Stimulated activated CD4-positive, alpha-beta T cell treated with anti-CD3 and anti-CD28 coated beads, Interleukin-12 subunit alpha, Interleukin-12 subunit beta, amount 100 ng/mL, for 24 hours (primary cell): ENCODE measurements around the gene CDH18.

Experiments used
- DNase-seq, 2 experiments: peaks; one replicate each; pipeline ENCODE4 v3.0.0-alpha.2; 2020; ENCODE audit warnings: low read depth in 2 of 2

The CDH18 gene

DNA sequence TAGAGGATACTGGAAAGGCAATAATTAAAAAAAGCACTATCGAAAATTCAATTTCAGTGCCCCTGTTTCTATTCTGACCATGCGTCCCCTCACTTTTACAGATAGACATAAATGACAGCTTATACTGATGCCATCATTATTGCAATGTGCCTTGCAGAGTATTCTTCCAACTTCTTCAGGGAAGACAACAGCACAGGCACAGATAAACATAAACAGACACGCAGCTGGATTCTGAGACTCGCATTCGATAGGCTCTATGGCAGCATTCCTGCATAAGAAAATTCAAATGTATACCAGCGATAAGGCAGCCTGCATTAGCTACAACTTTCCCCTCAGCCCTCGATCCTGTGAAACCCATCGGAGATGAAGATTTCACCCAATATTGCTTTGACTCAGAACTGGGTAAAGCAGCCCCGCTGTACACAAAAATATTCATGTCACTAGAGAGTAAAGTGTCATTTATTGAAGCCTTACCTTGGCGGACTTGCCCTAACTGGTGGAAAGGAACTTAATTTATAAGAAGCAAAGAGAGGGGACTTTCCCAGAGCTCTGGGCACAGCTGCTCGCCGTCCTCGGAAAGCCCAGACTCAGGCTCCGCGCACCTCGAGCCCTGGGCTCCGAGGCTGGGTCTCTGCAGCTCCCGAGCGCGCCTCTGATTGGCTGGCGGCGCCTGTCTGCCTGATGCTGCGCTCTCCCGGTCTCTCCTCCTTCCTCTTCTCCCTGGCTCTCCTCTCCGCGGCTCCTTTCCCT is at the start of gene CDH18:
CDH18 (minus strand) TSS at position 589 of the 750 bp plus-strand sequence. CDS start 149,214 bp downstream, outside the sequence.
- no peak for DNase-seq

GRCh38 chr5:20034717-20035116 is 46.7 kb upstream of the CDH18 start:
- no peak for DNase-seq

DNA sequence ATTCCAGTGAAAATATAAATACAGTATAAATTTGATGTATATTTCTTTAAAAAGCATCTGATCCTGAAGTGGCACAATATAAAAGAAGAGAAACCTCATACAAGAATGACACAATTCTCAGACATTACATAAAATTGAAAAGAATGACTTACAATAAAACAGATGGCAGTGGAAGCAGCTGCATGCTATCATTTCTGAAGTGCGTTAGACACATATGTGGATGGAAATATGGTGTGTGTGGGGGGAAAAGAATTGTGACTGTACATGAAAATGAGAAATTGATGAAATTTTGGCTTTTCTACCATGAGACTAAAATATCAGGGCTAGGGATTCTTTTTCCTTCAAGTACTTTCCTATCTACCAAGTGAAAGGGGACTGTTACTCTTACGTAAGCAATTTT is 45.9 kb upstream of the CDH18 start:
- DNase-seq, result no peak

DNA sequence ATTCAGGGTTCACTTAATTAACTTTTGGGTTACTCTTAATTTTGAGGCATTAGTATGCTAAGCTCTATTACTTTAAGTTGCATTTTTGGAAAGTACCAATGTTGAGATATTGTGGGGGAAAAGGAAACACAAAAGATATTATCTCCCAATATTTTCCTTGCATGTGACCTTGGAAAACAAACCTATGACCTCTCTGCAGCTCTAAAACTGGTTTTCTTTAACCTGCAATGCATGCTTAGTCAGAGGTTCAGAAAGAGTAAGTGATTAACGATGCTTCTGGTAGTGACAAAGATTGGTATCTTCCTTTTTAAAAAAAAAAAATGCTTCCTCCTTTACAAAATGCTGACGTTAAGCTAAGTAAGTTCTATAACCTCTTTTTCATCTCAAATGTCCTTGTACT is 44.9 kb upstream of the CDH18 start:
- DNase-seq, result no peak

- DNase-seq, result no peak
Measured at GRCh38 chr5:20030125-20030524, 42.1 kb upstream of the CDH18 start.

DNA sequence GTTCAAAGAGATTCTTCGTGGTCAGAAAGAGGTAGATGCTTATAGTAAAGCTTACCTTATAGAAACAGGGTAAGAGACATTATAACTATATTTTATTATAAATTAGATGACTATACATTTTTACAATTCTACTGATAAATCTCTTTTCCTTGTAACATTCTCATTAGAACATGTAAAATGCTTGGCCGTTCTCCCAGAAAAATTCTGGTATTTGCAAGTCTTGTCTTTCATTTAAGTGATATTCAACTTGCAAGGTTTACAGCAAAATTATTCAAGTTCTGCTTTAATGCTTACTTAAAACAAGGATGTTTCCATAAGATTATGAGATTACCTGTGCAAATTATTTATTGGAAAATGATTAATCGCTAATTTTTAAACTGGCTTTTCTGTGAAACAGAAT is 41.3 kb upstream of the CDH18 start:
- DNase-seq, result no peak

DNA sequence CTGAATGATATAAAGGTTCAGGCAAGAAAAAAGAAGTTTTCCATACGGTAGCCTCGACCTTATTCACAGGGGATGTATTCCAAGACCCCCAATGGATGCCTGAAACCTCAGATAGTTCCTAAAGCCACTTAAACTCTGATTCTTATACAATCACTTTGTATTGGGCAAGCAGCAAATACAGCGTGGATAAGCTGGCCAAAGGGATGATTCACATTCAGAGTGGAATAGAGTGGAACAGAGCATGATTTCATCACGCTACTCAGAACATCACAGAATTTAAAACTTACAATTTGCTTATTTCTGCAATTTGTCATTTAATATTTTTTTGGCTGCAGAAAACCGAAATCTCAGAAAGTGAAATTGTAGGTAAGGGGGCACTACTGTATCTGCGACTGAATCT is 40.5 kb upstream of the CDH18 start:
- no peak for DNase-seq

GRCh38 chr5:20023686-20024180 is 35.7 kb upstream of the CDH18 start:
- no peak for DNase-seq

DNA sequence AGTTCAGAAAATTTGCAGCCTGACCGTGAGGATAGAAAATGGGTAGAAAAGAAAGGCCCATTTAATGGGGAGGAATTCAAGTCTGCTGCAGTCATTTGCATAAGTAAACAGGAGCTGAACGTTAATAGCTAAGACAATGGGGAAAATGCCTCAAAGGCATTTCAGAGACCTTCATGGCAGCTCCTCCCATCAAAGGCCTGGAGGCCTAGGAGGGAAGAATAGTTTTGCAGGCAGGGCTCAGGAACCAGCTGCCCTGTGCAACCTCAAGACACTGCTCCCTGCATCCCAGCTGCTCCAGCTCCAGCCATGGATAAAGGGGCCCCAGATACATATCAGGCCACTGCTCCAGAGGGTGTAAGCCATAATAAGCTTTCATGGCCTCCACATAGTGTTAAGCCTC is 32.2 kb upstream of the CDH18 start:
- no peak for DNase-seq

DNA sequence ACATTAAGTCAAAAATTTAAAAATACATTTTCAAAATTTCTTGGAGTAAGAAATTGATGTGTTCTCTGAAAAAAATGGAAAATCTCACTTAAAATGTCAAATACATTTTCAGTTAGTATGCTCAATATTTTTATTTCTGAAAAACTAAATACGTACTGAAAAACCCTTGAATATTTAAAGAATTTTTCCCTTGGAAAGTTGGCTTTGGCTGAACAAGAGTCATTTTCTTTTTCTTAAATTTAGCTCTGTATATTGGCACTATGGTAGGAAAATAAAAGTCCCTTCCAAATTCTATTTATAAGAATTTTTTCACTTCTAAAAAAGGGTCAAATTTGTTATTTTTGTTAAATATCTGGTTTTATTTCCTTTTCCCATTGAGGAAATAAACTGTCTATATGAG is 29.0 kb upstream of the CDH18 start:
- DNase-seq, result no peak

- DNase-seq, result no peak
Measured at GRCh38 chr5:20000416-20000815, 12.4 kb upstream of the CDH18 start.

- DNase-seq, result no peak
Measured at GRCh38 chr5:19988457-19988856, 457 bp upstream of the CDH18 start.

DNA sequence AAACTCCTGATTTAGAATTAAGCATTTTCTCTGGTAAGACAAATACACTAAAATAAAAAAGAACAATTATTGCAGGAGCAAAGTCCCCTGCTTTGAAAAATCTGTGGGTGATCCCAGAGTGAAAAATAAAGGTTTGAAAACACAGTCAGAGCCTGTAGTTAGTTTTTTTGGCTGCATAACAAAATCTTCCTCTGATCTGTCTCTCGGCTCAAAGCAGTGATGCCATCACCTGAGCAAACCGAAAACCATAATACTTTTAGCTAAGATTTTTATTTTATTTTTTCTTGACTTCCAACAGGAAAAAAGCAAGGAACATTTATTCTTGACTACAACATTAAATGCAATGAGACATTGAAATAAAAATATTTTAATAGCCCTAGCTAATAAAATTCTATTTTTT is 1.2 kb downstream of the CDH18 start:
- no peak for DNase-seq

- DNase-seq, result no peak
Measured at GRCh38 chr5:19986031-19986619, 1.9 kb downstream of the CDH18 start.

- DNase-seq, result no peak
Measured at GRCh38 chr5:19978476-19978875, 9.5 kb downstream of the CDH18 start.

DNA sequence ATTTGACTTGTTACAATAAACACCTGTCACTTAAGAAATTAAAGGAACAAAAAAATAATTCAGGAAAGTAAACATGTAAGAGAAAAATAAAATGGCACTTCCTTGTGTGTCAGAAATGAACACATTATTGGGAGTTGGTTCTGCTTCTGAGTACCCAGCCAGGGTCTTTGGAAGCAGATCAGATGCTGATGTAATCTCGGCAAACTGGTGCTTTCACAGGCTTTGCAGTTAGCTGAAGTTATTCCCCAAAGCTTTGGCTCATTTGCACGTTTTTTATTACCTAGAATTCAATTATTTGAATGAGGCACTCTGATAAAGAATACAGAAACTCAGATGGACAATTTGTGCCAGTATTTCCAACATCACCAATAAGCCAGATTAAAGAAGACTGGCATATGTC is 10.9 kb downstream of the CDH18 start:
- DNase-seq, result no peak

DNA sequence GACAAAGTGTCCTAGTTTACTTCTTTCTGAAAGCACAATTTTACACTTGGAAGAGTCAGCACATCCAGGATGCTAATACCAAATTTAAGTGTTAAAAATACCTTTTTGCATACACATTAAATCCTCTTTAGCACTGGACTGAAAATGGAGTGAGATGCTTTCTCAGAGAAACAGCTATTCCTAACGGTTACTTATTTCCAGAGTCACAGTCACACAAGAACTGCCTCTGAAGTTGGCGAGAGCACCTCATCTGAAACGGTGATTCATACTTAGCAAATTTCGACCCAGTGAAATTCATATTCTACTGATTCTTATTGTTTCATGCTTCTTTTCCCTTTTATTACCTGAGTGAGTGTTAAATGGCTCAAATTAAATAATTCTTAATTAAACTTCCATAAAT is 12.2 kb downstream of the CDH18 start:
- DNase-seq, result no peak

GRCh38 chr5:19960451-19960850 is 27.5 kb downstream of the CDH18 start:
- DNase-seq, result no peak

DNA sequence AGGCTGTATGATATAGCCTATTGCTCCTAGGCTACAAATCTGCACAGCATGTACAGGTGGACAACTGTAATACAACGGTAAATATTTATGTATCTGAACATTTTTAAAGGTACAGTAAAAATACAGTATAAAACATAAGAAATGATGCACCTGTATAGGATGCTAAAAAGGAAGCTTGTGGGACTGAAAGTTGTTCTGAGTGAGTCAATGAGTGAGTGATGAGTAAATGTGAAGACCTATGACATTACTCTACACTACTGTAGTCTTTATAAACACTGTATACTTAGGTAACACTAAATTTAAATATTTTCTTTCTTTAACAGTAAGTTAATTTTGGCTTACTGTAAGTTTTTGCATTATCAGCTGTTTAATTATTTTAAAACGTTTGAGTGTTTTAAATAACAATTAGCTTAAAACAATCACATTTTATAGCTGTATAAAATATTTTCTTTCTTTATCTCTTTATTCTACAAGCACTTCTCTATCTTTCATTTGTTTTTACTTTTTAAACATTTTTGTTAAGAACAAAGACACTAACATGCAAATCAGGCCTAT is 28.1 kb downstream of the CDH18 start:
- DNase-seq, result no peak

GRCh38 chr5:19950897-19951296 is 37.1 kb downstream of the CDH18 start:
- DNase-seq, result no peak

DNA sequence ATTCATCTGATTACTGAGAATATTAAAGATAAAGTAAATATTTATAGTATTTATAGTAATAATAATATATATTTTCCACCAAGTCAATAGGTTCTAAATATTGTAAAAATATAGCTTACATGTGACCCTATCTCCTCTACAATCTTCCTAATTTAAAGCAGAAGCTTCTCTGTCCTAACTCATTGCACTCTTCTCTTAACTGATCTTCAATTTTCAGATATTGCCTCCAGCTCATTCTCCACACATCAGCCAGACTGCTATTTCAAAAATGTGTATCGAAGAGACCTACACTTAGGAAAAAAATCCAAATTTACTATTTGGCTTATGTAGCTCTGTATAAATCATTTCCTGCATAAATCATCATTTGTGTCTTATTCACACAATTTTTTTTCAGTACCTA is 47.8 kb downstream of the CDH18 start:
- no peak for DNase-seq

DNA sequence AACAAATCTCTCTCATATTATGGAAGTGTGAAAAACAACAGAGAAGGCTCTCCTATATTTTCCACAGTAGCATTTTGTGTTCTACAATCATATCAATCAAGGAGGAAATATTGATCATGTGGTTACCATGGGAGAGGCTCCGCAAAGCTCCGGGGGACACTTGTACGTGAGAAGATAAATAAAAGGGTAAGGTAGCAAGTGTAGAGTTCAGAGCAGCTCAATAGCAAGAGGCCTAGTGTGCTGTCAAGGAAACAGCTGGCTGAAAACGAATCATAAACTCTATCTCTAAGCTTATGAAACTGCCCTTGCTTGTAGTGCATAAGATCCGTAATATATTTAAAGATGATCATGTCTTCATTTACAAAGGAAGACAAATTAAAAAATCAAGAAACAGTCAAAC is 57.5 kb downstream of the CDH18 start:
- no peak for DNase-seq
